Central memory CD8-positive, alpha-beta T cell (primary cell): ENCODE data around the gene RBM22.

ENCODE experiments used
- ATAC-seq: fragments of 150-1000 bp; cut with Tn5 transposase; replicated peaks from 2 replicates; pipeline ENCODE4 v1.10.0; 2022; ENCODE audit warnings: mild to moderate bottlenecking, moderate FRiP score, moderate number of reproducible peaks; ENCODE audit not compliant: poor library complexity, severe bottlenecking; ENCODE audit errors: extremely low read depth
- DNase-seq, 2 donors: peaks; one replicate each; pipeline ENCODE4 v3.0.0; 2021; ENCODE audit warnings: low spot score in 2 of 2
- H3K27ac Mint-ChIP-seq: one replicate; pipeline ENCODE4 v1.8.0; 2022; ENCODE audit warnings: low read depth, mild to moderate bottlenecking, moderate library complexity, mixed read lengths
- H3K27me3 Mint-ChIP-seq: one replicate; pipeline ENCODE4 v1.8.0; 2022; ENCODE audit warnings: mixed read lengths
- H3K36me3 Mint-ChIP-seq: one replicate; pipeline ENCODE4 v1.8.0; 2022; ENCODE audit warnings: mild to moderate bottlenecking, moderate library complexity, mixed read lengths; ENCODE audit not compliant: insufficient read depth
- H3K4me1 Mint-ChIP-seq: one replicate; pipeline ENCODE4 v1.8.0; 2022; ENCODE audit warnings: mixed read lengths
- H3K4me3 Mint-ChIP-seq: one replicate; pipeline ENCODE4 v1.8.0; 2022; ENCODE audit warnings: mild to moderate bottlenecking, moderate library complexity, mixed read lengths
- H3K9me3 Mint-ChIP-seq: one replicate; pipeline ENCODE4 v1.8.0; 2022; ENCODE audit warnings: mixed read lengths

The RBM22 gene

DNA sequence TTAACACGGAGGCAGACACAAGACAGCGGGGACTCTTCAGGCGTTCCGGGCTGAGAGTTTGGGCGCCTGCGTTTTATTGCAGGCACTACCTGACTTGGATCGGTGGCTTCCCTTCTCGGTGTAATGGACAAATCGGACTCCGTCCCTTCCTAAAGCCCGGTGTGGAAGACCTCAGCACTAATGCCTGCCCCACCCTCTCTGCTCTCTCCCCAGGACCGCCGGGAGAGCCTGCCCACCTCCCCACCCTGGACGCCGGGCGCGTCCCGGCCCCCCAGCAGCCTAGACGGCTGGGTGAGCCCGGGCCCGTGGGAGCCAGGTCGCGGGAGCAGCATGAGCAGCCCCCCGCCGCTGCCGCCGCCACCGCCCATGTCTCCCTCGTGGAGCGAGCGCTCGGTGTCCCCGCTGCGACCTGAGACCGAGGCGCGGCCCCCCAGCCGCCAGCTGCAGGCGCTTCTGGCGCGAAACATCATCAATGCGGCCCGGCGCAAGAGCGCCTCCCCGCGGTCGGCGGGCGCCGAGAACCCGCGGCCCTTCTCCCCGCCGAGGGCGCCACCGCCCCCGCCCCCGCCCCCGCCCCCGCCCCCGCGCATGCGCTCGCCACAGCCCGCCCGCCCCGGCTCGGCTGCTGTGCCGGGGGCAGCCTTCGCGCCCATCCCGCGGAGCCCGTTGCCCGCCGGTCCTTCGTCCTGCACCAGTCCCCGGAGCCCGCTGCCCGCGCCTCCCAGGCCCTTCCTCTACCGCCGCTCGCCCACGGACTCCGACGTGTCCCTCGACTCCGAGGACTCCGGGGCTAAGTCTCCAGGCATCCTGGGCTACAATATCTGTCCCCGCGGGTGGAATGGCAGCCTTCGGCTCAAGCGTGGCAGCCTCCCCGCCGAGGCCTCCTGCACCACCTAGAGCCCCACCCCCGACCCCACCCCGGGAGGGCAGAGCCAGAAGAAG is 44.4 kb downstream of the RBM22 start:
- peaks cover 2% of the 10 kb centered on the region for H3K36me3 Mint-ChIP-seq
- ATAC-seq (peak; percentile 84), DNase-seq (peak; percentile 70 to 76)
- H3K9me3 Mint-ChIP-seq = no peaks in the 10 kb centered on the region
- H3K27me3 Mint-ChIP-seq = peaks cover 6% of the 10 kb centered on the region
- peaks cover 9% of the 10 kb centered on the region for H3K4me1 Mint-ChIP-seq
- peak overlapping the region; percentile 90 for H3K27ac Mint-ChIP-seq
- peak overlapping the region; percentile 73 for H3K4me3 Mint-ChIP-seq

DNA sequence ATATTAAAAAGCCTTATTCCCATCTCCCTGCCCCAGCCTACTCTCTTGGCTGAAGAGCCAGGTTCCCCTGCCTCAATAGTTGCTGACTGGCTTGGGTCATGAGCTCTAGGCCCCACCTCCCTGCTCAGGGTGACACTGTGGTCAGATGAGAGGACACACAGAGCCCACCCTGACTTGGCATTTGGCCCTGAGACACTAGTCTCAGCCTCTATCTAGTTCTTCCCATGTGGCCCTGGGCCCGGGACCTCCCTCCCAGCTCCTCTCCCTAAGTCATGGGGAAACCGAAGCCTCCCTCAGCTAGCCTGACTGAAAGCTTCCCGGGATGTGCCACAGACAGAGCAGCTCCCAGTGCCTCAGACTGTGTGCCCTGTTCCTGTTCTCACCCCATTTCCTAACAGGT is 45.6 kb downstream of the RBM22 start:
- ATAC-seq (no peak), DNase-seq (no peak)
- peaks cover 9% of the 10 kb centered on the region for H3K4me1 Mint-ChIP-seq
- H3K9me3 Mint-ChIP-seq = no peaks in the 10 kb centered on the region
- H3K36me3 Mint-ChIP-seq = peaks cover 2% of the 10 kb centered on the region
- no peaks in the 10 kb centered on the region for H3K27me3 Mint-ChIP-seq
- H3K4me3 Mint-ChIP-seq = no peak overlapping the region
- no peak overlapping the region for H3K27ac Mint-ChIP-seq

DNA sequence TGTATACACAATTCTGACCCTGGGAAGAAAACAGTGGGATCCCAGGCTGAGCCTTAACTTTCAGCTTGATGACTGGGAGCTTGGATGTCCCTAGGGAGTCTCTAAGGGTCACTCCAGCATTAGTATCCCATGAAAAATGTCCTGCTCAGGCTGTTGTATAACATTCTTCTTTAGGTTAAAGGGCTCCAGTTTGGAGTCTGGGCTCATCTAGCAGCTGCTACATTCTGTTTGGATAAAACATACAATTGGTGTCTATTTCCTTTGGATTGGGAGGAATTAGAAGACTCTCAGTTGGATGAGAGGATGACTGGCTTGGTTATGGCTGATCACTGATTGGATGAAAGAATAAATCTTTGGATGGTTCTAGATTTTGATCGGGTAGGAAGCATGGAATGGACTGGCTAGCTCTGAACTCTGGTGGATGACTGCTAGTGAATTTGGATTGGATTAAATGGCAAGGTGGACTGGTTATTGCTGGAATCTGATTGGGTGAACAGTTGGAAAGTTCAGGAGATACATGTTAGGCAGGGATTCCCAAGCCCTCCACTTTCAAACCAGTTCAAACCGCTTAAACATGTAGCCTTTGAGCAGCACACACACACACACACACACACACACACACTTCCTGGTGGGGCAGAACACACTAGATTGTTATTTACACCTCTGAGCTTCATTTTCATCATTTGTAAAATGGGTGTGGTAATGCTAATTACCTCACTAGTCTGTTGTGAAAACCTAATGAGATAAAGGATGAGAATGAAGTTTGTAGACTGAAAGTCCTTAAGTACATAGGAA is 46.9 kb downstream of the RBM22 start:
- H3K36me3 Mint-ChIP-seq = peaks cover 2% of the 10 kb centered on the region

GRCh38 chr5:150653145-150653761 is 47.6 kb downstream of the RBM22 start:
- no peaks in the 10 kb centered on the region for H3K27me3 Mint-ChIP-seq
- no peak overlapping the region for H3K27ac Mint-ChIP-seq
- H3K4me3 Mint-ChIP-seq = no peak overlapping the region
- DNase-seq = no peak
- peaks cover 2% of the 10 kb centered on the region for H3K36me3 Mint-ChIP-seq
- ATAC-seq = no peak
- H3K4me1 Mint-ChIP-seq = peaks cover 9% of the 10 kb centered on the region
- no peaks in the 10 kb centered on the region for H3K9me3 Mint-ChIP-seq

More for the DNA sequence above, 46.9 kb downstream of the RBM22 start:
- no peaks in the 10 kb centered on the region for H3K27me3 Mint-ChIP-seq
- H3K4me3 Mint-ChIP-seq = no peak overlapping the region
- no peaks in the 10 kb centered on the region for H3K9me3 Mint-ChIP-seq
- peaks cover 9% of the 10 kb centered on the region for H3K4me1 Mint-ChIP-seq
- H3K27ac Mint-ChIP-seq = no peak overlapping the region
- DNase-seq (no peak), ATAC-seq (no peak)

DNA sequence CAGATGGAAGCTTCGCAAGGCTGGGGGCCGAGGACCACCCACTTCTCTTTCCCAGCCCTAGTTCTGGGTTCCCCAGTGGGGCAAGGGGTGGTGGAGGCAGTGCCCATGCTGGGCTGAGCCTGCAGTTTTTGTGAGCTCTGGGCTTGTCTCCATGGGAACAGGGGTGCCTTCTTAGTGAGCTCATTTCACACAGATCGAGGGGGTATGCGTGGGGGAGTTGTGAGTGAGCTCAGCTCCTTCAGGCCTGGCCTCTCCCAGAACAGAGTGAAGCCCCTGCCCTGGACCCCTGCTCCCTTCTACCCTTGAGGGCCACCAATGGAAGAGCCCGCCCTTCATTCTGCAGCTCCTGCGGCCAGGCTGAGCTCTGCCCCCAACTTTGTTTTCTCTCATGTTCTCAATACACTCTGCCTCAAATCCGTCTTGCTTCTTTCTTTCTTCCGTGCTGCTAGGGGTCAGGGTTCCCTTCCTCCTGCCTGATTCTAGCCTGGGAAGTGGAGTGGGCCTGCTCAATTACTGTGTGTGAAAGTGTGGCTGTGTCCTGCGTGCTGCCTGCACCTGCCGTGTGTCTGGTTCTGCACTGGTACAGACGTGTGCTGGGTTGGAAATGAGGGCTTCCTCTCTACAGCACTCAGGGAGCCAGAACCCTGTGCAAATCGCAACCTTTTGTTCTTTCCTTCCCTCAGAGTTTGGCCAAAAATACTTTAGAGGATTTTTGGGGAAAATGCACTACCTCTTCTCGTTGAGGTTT is 48.8 kb downstream of the RBM22 start:
- DNase-seq (no peak), ATAC-seq (no peak)
- peaks cover 8% of the 10 kb centered on the region for H3K27me3 Mint-ChIP-seq
- no peak overlapping the region for H3K4me3 Mint-ChIP-seq
- H3K27ac Mint-ChIP-seq = no peak overlapping the region
- peaks cover under 1% of the 10 kb centered on the region for H3K4me1 Mint-ChIP-seq
- peaks cover 2% of the 10 kb centered on the region for H3K36me3 Mint-ChIP-seq
- no peaks in the 10 kb centered on the region for H3K9me3 Mint-ChIP-seq

GRCh38 chr5:150651382-150651781 is 49.5 kb downstream of the RBM22 start:
- H3K27ac Mint-ChIP-seq = no peak overlapping the region
- peaks cover 12% of the 10 kb centered on the region for H3K27me3 Mint-ChIP-seq
- H3K4me3 Mint-ChIP-seq = no peak overlapping the region
- no peaks in the 10 kb centered on the region for H3K36me3 Mint-ChIP-seq
- H3K9me3 Mint-ChIP-seq = no peaks in the 10 kb centered on the region
- ATAC-seq (no peak), DNase-seq (no peak)
- H3K4me1 Mint-ChIP-seq = no peaks in the 10 kb centered on the region

DNA sequence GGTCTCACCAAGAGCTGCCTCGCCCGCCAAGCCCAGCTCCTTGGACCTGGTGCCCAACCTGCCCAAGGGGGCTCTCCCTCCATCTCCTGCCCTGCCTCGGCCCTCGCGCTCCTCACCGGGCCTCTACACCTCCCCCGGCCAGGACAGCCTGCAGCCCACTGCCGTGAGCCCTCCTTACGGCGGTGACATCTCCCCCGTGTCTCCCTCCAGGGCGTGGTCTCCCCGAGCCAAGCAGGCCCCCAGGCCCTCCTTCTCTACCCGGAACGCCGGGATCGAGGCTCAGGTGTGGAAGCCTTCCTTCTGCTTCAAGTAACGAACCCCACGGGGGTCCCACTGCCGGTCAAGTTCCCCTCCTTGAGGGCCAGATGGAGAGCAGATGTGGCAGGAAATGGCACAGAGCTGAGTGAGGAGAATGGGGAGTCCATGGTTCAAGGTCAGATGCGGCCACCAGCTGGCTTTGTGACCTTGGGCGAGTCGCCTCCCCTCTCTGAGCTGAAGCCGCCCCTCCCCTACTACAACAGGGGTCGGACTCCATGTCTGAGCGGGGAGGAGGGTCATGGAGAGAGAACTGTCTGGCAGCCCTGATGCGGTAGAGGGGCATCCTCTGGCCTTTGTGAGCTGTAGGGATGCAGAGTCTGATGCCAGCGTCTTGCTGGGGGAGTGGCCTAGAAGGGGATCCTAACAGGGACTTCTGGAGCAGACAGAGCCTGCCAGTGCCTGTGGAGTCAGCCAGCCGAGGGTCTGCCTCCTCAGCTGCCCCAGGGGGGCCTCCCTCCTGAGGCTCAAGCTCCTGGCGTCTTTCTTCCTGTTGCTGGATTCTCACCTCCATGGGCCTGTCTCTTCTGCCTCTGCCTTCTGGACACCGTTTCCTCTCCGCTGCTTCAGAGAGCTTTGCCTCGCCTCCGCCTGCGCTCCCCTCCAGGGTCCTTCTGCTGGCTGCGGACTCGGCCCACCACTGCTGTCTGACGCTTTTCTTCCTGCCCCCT is 50.5 kb downstream of the RBM22 start:
- DNase-seq (no peak), ATAC-seq (no peak)
- Mint-ChIP-seq H3K27ac (no peak overlapping the region), H3K27me3 (peaks cover 12% of the 10 kb centered on the region), H3K36me3 (no peaks in the 10 kb centered on the region), H3K4me1 (no peaks in the 10 kb centered on the region), H3K4me3 (no peak overlapping the region), H3K9me3 (no peaks in the 10 kb centered on the region)

DNA sequence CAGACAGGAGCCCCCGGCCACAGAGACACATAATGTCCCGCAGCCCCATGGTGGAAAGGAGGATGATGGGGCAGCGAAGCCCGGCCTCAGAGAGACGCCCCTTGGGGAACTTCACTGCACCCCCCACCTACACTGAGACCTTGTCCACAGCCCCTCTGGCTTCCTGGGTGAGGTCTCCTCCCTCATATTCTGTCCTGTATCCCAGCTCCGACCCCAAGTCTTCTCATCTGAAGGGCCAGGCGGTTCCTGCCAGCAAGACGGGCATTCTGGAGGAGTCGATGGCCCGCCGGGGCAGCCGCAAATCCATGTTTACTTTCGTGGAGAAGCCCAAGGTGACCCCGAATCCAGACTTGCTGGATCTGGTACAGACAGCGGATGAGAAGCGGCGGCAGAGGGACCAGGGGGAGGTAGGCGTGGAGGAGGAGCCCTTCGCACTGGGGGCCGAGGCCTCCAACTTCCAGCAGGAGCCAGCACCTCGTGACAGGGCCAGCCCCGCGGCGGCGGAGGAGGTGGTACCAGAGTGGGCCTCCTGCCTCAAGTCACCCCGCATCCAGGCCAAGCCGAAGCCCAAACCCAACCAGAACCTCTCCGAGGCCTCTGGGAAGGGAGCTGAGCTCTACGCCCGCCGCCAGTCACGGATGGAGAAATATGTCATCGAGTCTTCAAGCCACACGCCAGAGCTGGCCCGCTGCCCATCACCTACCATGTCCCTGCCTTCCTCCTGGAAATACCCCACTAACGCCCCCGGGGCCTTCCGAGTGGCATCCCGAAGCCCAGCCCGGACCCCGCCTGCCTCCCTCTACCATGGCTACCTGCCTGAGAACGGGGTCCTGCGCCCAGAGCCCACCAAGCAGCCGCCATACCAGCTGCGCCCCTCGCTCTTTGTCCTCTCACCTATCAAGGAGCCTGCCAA is 51.5 kb downstream of the RBM22 start:
- peaks cover 20% of the 10 kb centered on the region for H3K27me3 Mint-ChIP-seq
- ATAC-seq (no peak), DNase-seq (no peak)
- no peak overlapping the region for H3K27ac Mint-ChIP-seq
- no peaks in the 10 kb centered on the region for H3K36me3 Mint-ChIP-seq
- no peak overlapping the region for H3K4me3 Mint-ChIP-seq
- H3K9me3 Mint-ChIP-seq = no peaks in the 10 kb centered on the region
- H3K4me1 Mint-ChIP-seq = no peaks in the 10 kb centered on the region

GRCh38 chr5:150648294-150649107 is 52.4 kb downstream of the RBM22 start:
- Mint-ChIP-seq H3K27me3 (peaks cover 24% of the 10 kb centered on the region), H3K27ac (no peak overlapping the region), H3K9me3 (no peaks in the 10 kb centered on the region), H3K36me3 (no peaks in the 10 kb centered on the region), H3K4me1 (no peaks in the 10 kb centered on the region), H3K4me3 (no peak overlapping the region)
- ATAC-seq (no peak), DNase-seq (no peak)
